GM12801 (cell line): ENCODE results near the gene DNLZ.

Source experiments
- CTCF ChIP-seq: IDR thresholded peaks from one replicate; pipeline ENCODE4 v1.5.1; 2011; ENCODE audit warnings: control low read depth; ENCODE audit not compliant: insufficient read length; ENCODE audit errors: extremely low read depth

DNLZ gene

GRCh38 chr9:136383436-136383835, 19.9 kb upstream of the DNLZ start:
- no peak for TF ChIP-seq CTCF

GRCh38 chr9:136381966-136382513, 18.5 kb upstream of the DNLZ start:
- TF ChIP-seq CTCF, result no peak

GRCh38 chr9:136381311-136381710, 17.8 kb upstream of the DNLZ start:
- TF ChIP-seq CTCF, result no peak

GRCh38 chr9:136380381-136380780, 16.8 kb upstream of the DNLZ start:
- no peak for TF ChIP-seq CTCF

- no peak for TF ChIP-seq CTCF
Measured at GRCh38 chr9:136379891-136380290, 16.3 kb upstream of the DNLZ start.

- no peak for TF ChIP-seq CTCF
Measured at GRCh38 chr9:136379401-136379800, 15.9 kb upstream of the DNLZ start.

GRCh38 chr9:136379003-136379287, 15.4 kb upstream of the DNLZ start:
- no peak for TF ChIP-seq CTCF
